Measurements from ENCODE around the gene COBL.

DNA sequence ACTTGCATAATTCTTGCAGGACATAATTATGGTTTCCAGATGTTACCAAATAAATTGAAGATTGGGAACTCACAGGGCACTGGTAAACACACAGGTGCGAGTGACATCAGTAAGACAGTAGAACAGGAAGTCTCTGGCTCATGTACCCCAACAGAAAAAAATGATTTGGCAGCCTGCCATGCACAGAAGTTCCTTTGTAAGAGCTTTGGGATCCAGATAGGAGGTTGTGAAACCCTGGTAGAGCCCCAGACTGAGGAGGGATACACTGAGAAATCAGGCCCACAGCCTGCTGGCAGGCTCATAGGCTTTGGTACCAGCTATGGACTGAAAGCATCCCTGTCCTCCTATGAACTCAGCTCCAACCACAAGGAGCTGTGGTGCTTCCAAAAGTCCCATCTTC is 118.0 kb downstream of the COBL start:
- TF ChIP-seq, protein P1, sequence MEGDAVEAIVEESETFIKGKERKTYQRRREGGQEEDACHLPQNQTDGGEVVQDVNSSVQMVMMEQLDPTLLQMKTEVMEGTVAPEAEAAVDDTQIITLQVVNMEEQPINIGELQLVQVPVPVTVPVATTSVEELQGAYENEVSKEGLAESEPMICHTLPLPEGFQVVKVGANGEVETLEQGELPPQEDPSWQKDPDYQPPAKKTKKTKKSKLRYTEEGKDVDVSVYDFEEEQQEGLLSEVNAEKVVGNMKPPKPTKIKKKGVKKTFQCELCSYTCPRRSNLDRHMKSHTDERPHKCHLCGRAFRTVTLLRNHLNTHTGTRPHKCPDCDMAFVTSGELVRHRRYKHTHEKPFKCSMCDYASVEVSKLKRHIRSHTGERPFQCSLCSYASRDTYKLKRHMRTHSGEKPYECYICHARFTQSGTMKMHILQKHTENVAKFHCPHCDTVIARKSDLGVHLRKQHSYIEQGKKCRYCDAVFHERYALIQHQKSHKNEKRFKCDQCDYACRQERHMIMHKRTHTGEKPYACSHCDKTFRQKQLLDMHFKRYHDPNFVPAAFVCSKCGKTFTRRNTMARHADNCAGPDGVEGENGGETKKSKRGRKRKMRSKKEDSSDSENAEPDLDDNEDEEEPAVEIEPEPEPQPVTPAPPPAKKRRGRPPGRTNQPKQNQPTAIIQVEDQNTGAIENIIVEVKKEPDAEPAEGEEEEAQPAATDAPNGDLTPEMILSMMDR (conservative IDR thresholded peaks at IDR 0.05; ENCODE audit: low read length): no peak
- TF ChIP-seq EZH2phosphoT487 (IDR thresholded peaks at IDR 0.05; ENCODE audit: borderline replicate concordance): no peak

All from Loucy (cell line).